HG02571 (cell line): ENCODE measurements around the gene NOP16.

Experiments
- ATAC-seq: cut with Tn5 transposase; IDR thresholded peaks from one replicate; pipeline ENCODE4 v1.9.1; 2021; ENCODE audit warnings: mild to moderate bottlenecking, moderate library complexity; ENCODE audit not compliant: unreplicated experiment

Gene NOP16

GRCh38 chr5:176362233-176362490 is 26.2 kb downstream of the NOP16 start:
- no peak for ATAC-seq

- ATAC-seq = peak; percentile 87
Measured at GRCh38 chr5:176361437-176362232, 26.8 kb downstream of the NOP16 start, which contains the start of gene KIAA1191. Gene KIAA1191 (minus strand): TSS chr5:176361764. CDS start chr5:176359508, 2,256 bp downstream.

DNA sequence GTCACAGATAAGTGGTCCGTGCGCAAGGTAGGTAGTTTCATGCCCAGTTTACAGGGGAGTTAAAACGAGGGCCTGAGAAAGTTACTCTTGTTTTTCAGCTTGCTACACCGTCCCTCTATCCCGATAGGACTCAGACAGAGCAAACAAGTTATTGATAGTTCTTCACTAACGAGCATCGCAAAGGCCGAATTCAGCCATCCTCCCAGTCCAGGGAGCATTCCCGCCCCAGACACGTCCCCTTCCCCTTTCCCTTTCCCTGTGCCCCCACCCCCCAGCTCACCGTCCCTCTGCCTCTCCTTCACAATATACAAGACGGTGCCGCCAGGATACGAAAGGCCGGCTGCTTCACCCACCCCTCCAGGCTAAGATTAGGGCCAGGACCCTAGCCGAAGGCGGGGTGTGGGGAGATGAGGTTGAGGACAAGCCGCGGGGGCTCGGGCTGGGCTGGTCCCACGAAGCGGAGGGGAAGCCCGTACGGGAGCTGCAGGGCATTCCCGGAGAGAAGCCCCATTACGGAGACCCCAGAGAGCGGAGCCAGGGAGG is 27.4 kb downstream of the NOP16 start:
- no peak for ATAC-seq

DNA sequence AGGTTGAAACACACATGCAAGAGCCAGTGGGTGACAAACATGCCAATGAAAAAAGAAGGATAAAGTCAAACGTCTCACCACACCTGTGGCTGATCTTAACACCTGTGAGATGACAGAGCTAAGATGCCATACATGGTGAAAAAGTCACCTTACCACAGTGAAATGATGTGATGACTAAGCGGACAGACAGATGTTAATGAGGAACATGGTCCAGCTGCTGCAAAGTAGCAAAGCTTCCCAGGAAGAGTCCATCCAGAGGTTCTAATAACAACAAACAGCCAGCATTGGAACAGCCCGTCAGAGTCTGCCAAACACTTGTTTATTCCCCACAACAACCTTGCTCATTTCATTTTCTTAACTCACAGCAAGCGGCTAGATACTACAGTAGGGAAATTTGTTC is 28.7 kb downstream of the NOP16 start:
- ATAC-seq = no peak

DNA sequence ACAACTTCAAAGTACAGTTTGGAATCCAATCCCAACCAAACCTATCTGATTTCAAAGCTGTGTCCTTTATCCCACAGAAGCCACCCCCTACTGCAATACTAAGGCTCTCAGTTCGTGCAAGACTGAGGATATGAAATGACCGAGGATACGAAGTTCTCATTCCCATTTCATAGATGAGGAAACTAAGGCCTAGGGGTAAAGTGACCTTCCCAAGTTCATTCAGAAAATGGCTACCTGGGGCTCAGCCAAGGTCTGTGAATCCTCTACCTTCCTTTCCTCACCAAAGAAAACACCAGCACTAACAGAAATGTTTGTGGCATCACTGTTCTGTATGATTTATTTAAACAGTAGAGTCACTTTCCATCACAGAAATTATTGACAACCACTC is 32.2 kb downstream of the NOP16 start:
- no peak for ATAC-seq

DNA sequence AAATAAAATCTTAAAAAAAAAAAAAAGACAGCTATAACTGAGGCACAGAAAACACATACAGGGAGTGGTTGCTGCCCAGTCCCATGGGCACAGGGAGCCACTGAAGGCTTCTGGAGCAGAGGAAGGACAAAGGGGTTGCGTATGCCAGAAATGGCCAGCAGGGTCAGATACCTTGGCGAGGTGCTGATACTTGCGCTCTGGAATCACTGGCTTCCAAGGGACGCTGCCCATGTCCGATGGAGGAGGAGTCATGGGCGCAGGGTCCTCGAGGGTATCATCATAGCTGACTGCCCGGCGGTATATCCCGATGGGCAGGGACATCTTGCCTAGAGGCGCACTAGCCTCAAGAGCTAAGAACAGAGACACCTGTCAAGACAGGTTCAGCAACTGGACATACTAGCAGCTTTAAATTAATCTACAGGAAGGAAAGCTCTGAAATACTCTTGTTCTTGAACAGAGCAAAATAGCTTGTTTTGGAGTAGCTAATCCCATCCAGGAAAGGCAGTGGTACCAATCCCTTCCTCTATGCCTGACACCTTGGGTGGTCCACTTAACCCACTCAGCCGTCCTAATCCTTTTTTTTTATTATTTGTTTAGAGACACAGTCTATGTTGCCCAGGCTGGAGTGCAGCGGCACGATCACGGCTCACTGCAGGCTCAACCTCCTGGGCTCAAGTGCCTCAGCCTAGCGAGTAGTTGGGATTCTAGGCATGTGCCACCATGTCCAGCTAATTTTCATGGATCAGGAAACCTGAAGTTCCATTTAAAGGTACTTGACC is 32.8 kb downstream of the NOP16 start:
- ATAC-seq = no peak

DNA sequence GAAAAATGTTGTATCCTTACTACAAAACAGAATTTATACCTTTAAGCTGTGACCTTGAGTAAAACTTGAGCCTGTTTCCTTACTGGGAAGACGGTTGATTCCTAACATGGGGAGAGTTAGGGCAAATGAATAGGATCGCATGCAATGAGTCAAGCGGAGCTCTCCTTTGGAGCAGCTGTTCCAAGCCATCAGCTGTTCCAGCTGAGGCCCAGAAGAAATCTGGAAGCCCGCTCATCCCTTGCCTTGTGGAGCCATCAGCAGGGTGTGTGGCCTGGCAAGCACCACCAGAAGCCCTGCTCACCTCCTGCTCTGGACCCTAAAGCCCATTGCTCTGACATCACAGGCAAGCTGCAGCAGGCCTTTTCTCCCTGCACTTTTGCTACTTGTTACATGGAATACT is 34.9 kb downstream of the NOP16 start:
- ATAC-seq = no peak

- no peak for ATAC-seq
Measured at GRCh38 chr5:176352116-176352878, 36.1 kb downstream of the NOP16 start.

GRCh38 chr5:176350416-176350815 is 38.0 kb downstream of the NOP16 start:
- no peak for ATAC-seq

DNA sequence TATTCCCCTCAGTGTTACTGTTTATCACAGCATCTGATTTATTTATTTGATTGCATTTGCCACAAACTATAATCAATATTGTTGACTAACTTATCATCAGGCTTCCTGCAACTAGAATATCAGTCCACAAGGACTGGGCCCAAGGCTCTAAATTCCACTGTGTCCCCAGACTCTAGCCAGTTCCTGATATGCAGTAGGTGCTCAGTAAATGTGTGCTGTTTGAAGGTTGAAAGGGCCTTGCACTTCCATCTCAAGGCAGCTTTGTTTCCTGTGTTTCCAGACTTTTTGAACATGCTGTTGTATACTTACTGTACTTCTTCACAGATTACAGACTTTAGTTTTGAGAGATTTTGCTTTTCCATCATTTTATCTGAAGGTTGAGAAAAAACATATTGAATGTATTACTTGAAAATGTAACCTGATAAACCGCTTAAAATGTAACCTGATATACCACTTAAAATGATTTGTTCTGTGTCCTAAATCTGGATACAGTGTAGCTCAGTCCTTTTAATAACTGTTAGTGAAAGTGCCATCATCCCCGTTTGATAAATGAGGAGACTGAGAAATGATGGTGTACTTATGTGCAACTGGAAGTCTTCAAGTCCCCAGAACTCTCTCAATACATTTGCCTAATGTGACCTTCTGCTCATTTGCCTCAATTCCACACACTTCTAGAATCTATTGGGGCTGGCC is 45.5 kb downstream of the NOP16 start:
- ATAC-seq = no peak

DNA sequence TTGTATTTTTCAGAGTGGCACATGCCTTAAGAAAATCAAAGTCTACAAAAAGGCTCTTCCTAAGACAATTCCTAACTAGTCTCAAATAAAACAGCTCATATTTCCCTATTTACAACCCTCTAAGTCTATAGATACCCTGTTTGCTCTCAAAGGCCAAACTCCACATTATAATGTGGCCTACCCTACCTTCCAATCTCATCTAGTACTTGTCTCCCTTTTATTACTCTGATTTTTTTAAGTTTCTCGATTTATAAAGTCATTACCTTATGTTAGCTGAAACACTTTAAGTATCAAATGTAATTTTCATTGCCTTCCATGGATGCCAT is 46.3 kb downstream of the NOP16 start:
- ATAC-seq = no peak

GRCh38 chr5:176341325-176342157 is 46.9 kb downstream of the NOP16 start:
- no peak for ATAC-seq

DNA sequence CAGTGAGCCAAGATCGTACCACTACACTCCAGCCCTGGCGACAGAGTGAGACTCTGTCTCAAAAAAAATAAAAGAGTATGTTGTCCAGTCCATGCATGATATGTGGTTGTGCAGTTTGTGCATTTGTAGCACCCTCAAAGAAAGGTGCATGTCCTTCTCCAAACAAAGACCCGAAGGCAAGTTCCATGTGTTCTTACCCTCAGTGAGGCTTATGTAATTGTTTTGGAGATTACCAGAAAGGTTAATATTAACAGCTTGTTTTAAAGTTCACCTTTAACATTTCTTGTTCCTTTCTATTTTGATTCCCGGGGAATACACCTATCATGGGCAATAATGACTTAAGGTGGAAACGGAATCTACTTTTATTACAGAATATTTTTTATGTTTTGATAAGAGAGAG is 49.1 kb downstream of the NOP16 start:
- ATAC-seq = no peak

DNA sequence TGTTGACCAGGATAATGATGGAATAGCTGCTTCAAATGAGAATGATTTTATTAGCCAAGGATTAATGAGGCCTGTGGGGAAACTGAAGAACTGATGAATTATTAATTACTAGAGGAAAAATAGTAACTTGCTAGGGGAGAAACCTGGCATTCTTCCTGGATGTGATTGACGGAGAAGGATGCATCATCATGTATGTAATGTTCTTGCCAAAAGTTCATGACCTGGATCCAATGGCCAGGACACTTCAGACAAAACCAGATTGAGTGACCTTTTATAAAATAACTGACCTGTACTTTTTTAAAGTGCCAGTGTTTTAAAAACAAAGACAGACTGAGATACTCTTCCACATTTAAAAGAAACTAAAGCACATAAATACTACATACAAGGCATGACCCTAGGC is 50.5 kb downstream of the NOP16 start:
- ATAC-seq = no peak

DNA sequence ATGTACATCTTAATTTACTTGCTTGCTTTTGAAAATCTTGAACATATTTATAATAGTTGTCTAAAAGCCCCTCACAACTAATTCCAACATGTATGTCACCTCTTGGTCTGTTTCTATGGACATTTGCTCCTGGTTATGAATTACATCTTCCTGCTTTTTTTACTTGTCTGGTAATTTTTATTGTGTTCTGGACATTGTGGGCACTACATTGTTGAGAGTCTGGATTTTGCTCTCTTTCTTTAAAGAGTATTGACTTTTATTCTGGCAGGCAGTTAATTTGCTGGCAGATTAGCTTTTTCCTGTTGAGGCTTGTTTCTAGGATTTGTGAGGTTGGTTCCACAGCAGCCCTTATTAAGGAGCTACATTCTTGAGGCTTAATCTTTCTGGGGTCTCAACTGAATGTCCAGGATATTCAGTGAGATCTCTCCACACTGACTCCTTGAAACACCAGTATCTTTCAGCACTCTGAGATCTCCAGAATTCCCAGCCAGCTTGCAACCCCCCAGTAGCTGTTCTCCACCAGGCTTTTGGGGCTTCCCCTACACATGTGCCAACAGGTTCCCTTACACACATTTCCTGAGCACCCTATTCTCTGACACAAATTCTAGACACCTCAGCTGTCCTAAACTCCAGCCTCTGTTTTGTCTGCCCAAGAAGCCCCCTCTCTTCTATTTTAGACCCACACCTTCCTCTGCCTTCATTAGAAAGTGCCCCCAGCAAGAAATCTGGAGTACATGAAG is 54.2 kb downstream of the NOP16 start:
- no peak for ATAC-seq
